ENCODE results near the gene SLC25A22.
A peak's percentile ranks its signal among the peaks of the same experiment; 100 is the strongest.

Gene SLC25A22

DNA sequence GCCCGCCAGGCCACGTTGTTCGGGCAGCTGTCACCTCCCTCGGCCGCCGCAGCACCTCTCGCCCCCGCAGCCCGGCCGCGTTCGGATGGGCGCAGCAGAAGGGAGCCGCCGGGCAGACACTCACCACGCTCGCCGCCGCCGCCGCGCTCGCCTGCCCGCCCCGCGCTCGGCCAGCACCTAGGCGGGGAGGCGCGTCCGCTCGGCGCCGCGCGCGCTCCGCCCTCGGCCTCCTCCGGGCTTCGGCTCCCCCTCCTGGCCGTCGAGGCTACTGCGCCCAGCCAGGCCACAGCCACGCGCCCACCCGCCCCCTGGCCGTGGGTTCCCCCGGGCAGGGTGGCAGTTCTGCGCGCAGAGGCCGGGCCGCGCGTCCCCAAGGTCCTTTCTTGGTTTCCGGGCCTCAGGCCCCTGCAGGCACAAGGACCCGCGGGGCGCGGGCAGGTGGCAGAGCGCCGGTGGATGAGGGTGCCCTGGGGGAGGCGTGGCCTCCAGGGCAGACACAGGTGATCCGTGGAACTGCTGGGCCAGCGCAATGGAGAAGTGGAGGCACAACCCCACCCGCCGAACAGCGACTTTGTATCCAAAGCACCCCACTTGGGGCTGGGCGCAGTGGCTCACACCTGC is at the start of gene SLC25A22:
Gene SLC25A22, minus strand, starts transcription at position 189 of the 621 bp plus-strand sequence. CDS start 3,275 bp downstream, outside the sequence.
- DNase-seq (ENCODE audit: low read depth in 2 of 2) = peak; percentile 76 to 79

- no peak for DNase-seq (ENCODE audit: low read depth in 2 of 2)
These were observed 49.8 kb upstream of the SLC25A22 start for GRCh38 chr11:847876-848275.

DNA sequence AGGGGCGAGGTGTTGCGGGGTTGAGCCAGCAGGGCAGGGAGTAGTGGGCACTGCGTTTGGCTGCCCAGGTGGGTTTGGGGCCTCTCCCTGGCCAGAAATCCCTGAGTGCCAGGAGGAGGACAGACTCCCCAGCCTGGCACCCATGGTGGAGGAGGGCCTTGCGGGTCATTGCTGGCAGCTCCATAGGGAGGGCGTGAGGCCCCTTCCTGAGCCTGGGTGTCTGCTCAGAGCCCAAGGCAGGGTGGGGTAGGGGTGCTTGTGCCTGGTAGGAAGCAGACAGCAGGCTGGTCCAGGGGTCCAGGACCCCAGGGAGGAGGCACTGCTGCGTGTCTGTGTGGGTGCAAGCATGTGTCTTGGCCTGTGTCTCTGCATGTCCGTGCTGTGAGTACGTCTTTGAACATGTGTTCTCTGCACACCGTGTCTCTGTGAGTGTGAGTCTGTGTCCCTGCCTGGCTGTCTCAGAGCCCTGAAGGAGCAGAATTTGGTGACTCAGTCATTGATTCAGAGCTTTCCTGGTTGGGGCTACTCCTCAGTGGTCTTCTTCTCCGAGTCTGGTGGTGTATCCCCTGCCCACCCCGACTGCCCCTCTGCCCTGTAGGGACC is 48.5 kb upstream of the SLC25A22 start:
- no peak for DNase-seq (ENCODE audit: low read depth in 2 of 2)

DNA sequence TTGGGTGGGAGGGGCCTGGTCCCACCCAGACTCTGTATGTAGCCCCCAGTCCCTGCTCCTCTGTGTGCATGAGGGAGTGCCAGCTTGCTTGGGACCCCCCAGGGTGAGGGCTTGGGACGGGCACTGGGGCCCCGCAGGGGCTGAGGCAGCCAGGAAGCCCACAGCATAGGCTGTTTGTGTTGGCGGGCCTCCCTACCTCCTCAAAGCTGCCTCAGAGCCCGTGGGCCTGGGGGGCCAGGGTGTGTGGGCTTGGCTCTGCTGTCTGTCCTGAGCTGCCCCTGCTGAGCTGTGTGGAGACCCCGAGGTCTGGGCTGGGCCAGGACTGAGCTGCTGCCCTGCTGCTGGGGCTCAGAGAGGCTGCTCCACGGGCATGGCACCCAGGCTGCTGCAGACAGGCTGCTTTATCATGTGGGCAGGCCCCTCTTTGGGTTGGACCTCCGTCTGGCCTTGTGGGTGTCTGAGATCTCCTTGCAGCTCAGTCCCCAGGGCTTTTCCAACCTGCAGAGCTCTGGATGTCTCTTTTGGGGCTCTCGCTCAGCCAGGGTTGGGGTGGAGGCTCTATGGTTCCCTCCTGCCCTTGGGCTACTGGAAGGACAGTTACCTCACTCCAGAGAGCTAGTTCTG is 47.9 kb upstream of the SLC25A22 start:
- DNase-seq (ENCODE audit: low read depth in 2 of 2) = no peak

GRCh38 chr11:844693-845644 is 46.9 kb upstream of the SLC25A22 start:
- DNase-seq (ENCODE audit: low read depth in 2 of 2) = no peak

- no peak for DNase-seq (ENCODE audit: low read depth in 2 of 2)
These were observed 46.0 kb upstream of the SLC25A22 start for GRCh38 chr11:843818-844692.

DNA sequence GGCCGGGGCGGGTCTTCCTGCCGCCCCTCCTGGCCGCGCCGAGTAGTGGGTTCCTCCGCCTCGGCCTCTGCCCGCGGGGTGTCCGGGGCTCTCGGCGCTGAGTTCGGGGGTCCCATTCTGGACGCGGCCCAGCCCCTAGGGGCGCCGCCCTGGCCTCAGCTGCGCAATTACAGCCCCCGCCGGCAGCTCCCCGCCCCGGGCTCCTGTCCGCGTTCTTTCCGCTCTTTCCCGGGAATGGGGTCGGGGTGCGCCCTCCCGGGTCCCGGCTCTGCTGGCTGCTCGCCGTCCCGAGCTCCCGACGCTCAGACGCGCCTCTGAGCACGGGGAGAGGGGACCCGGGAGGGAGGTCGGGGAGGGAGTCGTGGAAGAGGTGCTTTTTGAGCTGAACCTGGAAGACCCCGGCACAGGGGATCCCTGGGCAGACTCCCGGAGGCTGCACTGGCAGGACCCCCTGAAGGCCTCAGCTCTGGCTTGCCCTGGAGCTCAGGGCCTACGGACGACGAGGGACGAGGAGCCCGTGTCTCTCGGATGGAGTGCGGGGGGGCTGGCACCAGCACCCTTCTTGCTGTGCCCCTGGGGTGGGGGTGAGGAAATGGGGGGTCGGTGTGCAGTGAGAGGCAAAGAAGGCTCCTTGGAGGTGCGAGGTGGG is 45.1 kb upstream of the SLC25A22 start:
- DNase-seq (ENCODE audit: low read depth in 2 of 2) = no peak

DNA sequence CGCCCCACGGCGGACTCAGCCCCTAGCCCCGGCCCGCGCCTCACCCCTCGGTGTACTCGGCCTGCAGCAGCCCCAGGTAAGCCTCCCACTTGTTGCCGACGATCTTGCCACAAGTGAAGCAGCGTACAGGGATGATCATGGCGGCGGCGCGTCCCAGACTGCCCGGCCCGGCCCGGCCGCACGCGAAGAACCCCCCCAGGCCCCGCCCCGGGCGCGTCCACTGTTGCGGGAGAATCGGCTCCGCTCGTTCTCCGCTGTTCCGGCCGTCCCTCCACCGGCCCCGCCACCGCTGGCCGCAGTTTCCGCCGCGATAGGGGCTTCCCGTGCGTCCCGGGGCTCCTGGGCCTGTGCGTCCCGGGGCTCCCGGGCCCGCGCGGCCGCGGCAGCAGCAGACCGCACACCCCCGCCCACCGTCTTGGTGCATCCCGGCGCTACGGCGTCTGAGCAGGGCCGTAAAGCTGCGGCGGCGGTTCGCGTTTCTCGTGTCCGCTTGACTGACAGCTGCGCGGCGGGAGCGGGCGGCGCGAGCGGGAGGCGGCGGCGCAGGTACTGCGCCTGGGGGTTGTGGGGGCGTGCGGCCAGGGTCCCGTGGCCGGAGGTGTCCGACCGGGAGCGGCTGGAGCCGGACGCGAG is 44.4 kb upstream of the SLC25A22 start, which contains the start of the genes POLR2L and TSPAN4:
Gene POLR2L, minus strand, starts transcription at position 160 of the 633 bp plus-strand sequence. Its CDS starts 21 bp downstream, at position 139.
Gene TSPAN4, plus strand, starts transcription at position 483 of the 633 bp plus-strand sequence. CDS start 7,453 bp downstream, outside the sequence.
- DNase-seq (ENCODE audit: low read depth in 2 of 2) = peak; percentile 84

GRCh38 chr11:841981-842369 is 43.9 kb upstream of the SLC25A22 start:
- no peak for DNase-seq (ENCODE audit: low read depth in 2 of 2)

GRCh38 chr11:839875-840617 is 42.0 kb upstream of the SLC25A22 start:
- DNase-seq (ENCODE audit: low read depth in 2 of 2) = no peak

- DNase-seq (ENCODE audit: low read depth in 2 of 2) = no peak
These were observed 41.2 kb upstream of the SLC25A22 start for GRCh38 chr11:839280-839623.

DNA sequence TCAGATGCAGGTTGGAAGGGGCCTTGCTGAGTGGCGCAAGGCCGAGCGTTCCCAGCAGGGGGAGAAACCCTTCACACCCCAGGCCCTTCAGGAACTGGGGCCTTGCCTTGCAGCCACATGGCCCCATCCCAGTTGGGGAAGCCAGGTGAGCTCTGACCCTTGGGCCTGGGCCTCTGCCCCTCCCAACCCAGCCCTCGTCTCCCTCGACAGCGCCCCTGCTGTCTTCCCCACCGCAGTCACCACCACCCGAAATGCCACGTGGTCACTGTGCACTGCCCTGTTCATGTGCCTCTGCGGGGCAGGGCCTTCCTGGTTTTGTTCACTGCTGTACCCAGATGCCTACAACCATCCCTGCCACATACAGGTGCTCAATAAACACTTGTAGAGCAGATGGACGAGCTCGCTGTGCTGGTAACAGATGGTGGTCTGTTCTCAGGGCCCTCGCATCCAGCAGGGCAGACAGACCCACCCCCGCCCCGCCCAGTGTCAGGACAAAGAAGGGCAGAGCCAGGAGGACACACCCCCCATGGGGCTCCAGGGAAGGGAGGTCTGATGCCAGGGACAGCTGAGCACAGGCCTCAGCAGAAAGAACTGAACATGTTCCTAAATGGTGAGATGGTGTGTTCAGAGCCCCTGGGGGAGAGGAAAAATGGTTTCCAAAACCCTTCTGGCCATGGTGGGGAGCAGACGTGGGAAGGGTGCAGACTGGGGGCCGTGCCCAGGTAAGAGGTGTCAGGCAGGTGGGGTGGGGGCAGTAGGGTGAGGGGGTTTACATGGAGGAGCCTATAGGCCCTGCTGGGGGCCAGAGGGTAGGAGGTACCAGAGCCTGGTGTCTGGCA is 40.6 kb upstream of the SLC25A22 start:
- no peak for DNase-seq (ENCODE audit: low read depth in 2 of 2)

- DNase-seq (ENCODE audit: low read depth in 2 of 2) = no peak
These were observed 39.9 kb upstream of the SLC25A22 start for GRCh38 chr11:837990-838307.

DNA sequence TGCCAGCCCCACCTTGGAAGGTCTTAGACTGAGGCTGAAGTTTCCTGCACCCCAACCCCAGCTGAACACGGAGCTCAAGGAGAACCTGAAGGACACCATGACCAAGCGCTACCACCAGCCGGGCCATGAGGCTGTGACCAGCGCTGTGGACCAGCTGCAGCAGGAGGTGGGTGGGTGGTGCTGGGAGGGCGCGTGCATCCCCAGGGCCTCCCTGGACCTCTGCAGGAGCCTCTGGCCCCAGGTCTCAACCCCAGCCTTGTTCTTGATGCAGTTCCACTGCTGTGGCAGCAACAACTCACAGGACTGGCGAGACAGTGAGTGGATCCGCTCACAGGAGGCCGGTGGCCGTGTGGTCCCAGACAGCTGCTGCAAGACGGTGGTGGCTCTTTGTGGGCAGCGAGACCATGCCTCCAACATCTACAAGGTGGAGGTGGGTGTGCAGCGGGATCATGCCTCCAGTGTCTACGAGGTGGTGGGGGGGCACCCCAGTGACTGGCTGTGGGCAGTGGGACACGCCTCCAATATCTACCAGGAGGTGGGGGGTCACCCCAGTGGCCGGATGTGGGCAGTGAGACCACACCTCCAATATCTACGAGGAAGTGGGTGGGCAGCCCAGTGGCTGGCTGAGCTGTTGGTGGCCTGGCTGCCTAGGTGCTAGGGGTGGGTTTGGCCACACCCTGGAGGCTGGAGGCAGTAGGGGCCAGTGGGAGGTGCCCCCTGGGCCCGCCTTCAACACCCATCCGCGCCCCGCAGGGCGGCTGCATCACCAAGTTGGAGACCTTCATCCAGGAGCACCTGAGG is 39.3 kb upstream of the SLC25A22 start:
- DNase-seq (ENCODE audit: low read depth in 2 of 2) = no peak

- DNase-seq (ENCODE audit: low read depth in 2 of 2) = no peak
These were observed 38.6 kb upstream of the SLC25A22 start for GRCh38 chr11:836700-837099.

GRCh38 chr11:836274-836673 is 38.2 kb upstream of the SLC25A22 start:
- DNase-seq (ENCODE audit: low read depth in 2 of 2) = no peak
